Prostate gland (tissue), 2 donors: ENCODE results near the gene CYREN.

Experiments used
- POLR2AphosphoS5 ChIP-seq: sonication (generic); formaldehyde crosslinking; IDR thresholded peaks from one replicate; pipeline ENCODE4 v1.6.1; 2017; ENCODE audit warnings: antibody characterized with exemption
- TF ChIP-seq, protein P1 (sequence below), 4 experiments: fragments of 200-600 bp in 2 of 4; fragments of 450-650 bp in 2 of 4; sonication (generic) in 2 of 4; IDR thresholded peaks; 1 replicate in 3 of 4; 2 replicates in 1 of 4; pipeline ENCODE4 v1.5.1; 2016 to 2019; ENCODE audit warnings: antibody characterized with exemption in 4 of 4, mild to moderate bottlenecking in 2 of 4, moderate library complexity in 2 of 4

DNA sequence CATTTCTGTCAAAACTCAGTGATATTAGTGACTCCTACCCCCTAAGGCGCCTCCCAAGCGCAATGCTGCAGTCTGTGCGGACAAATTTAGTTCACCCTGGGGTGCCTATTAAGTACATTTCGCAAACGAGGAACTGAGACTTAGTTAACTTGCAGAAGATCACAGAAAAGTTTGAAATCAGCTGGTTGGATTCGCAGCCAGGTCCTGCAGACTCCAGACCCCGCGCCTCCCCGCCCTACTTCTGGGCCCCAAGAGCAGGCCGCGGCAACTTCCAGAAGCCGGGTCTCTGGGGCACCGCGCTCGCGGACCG, 588 bp downstream of the CYREN start:
- TF ChIP-seq, protein P1, sequence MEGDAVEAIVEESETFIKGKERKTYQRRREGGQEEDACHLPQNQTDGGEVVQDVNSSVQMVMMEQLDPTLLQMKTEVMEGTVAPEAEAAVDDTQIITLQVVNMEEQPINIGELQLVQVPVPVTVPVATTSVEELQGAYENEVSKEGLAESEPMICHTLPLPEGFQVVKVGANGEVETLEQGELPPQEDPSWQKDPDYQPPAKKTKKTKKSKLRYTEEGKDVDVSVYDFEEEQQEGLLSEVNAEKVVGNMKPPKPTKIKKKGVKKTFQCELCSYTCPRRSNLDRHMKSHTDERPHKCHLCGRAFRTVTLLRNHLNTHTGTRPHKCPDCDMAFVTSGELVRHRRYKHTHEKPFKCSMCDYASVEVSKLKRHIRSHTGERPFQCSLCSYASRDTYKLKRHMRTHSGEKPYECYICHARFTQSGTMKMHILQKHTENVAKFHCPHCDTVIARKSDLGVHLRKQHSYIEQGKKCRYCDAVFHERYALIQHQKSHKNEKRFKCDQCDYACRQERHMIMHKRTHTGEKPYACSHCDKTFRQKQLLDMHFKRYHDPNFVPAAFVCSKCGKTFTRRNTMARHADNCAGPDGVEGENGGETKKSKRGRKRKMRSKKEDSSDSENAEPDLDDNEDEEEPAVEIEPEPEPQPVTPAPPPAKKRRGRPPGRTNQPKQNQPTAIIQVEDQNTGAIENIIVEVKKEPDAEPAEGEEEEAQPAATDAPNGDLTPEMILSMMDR (IDR thresholded peaks at IDR 0.05) = no peak
- no peak for TF ChIP-seq POLR2AphosphoS5
